ENCODE data around the gene ICA1.

ICA1 gene

GRCh38 chr7:8285155-8285554 lies 23.2 kb upstream of the ICA1 start:
- H3K4me1 ChIP-seq (ENCODE audit: control insufficient read depth in 1 of 2, insufficient read depth in 1 of 2, low read depth in 1 of 2, low read length in 1 of 2) = peaks cover 18 to 30% of the 10 kb centered on the region in 2 experiments
- no peak overlapping the region for H3K27ac ChIP-seq
- no peaks in the 10 kb centered on the region for H3K9me3 ChIP-seq
- no peak for TF ChIP-seq CTCF (IDR thresholded peaks at IDR 0.05)
- no peak overlapping the region for H3K4me3 ChIP-seq (ENCODE audit: low read depth in 1 of 2, low read length in 1 of 2)
- no peaks in the 10 kb centered on the region for H3K36me3 ChIP-seq
- no peaks in the 10 kb centered on the region for H3K27me3 ChIP-seq

- no peak for TF ChIP-seq CTCF (IDR thresholded peaks at IDR 0.05)
- H3K27me3 ChIP-seq = no peaks in the 10 kb centered on the region
- H3K9me3 ChIP-seq = no peaks in the 10 kb centered on the region
- H3K27ac ChIP-seq = no peak overlapping the region
- H3K36me3 ChIP-seq = no peaks in the 10 kb centered on the region
- no peak overlapping the region for H3K4me3 ChIP-seq (ENCODE audit: low read depth in 1 of 2, low read length in 1 of 2)
- H3K4me1 ChIP-seq (ENCODE audit: control insufficient read depth in 1 of 2, insufficient read depth in 1 of 2, low read depth in 1 of 2, low read length in 1 of 2) = peaks cover 18 to 30% of the 10 kb centered on the region in 2 experiments
Observed at GRCh38 chr7:8284606-8285005, 22.6 kb upstream of the ICA1 start.

- Histone ChIP-seq H3K36me3 (no peaks in the 10 kb centered on the region), H3K27me3 (no peaks in the 10 kb centered on the region), H3K4me3 (ENCODE audit: low read depth in 1 of 2, low read length in 1 of 2) (no peak overlapping the region), H3K27ac (no peak overlapping the region), H3K9me3 (no peaks in the 10 kb centered on the region), H3K4me1 (ENCODE audit: control insufficient read depth in 1 of 2, insufficient read depth in 1 of 2, low read depth in 1 of 2, low read length in 1 of 2) (peaks cover 14 to 26% of the 10 kb centered on the region in 2 experiments)
- TF ChIP-seq CTCF (IDR thresholded peaks at IDR 0.05) = no peak
Observed at GRCh38 chr7:8283968-8284367, 22.0 kb upstream of the ICA1 start.

GRCh38 chr7:8282871-8283270 lies 20.9 kb upstream of the ICA1 start:
- H3K4me1 ChIP-seq (ENCODE audit: control insufficient read depth in 1 of 2, insufficient read depth in 1 of 2, low read depth in 1 of 2, low read length in 1 of 2) = peaks cover 9 to 15% of the 10 kb centered on the region in 2 experiments
- no peaks in the 10 kb centered on the region for H3K36me3 ChIP-seq
- H3K27me3 ChIP-seq = no peaks in the 10 kb centered on the region
- H3K27ac ChIP-seq = no peak overlapping the region
- no peak overlapping the region for H3K4me3 ChIP-seq (ENCODE audit: low read depth in 1 of 2, low read length in 1 of 2)
- no peak for TF ChIP-seq CTCF (IDR thresholded peaks at IDR 0.05)
- no peaks in the 10 kb centered on the region for H3K9me3 ChIP-seq

- no peaks in the 10 kb centered on the region for H3K36me3 ChIP-seq
- H3K27ac ChIP-seq = no peak overlapping the region
- TF ChIP-seq CTCF (IDR thresholded peaks at IDR 0.05) = no peak
- H3K4me3 ChIP-seq (ENCODE audit: low read depth in 1 of 2, low read length in 1 of 2) = no peak overlapping the region
- no peaks in the 10 kb centered on the region for H3K27me3 ChIP-seq
- H3K4me1 ChIP-seq (ENCODE audit: control insufficient read depth in 1 of 2, insufficient read depth in 1 of 2, low read depth in 1 of 2, low read length in 1 of 2) = peaks cover 9 to 14% of the 10 kb centered on the region in 2 experiments
- no peaks in the 10 kb centered on the region for H3K9me3 ChIP-seq
Observed at GRCh38 chr7:8282162-8282561, 20.2 kb upstream of the ICA1 start.

- H3K27ac ChIP-seq = no peak overlapping the region
- H3K4me3 ChIP-seq (ENCODE audit: low read depth in 1 of 2, low read length in 1 of 2) = no peak overlapping the region
- TF ChIP-seq CTCF (IDR thresholded peaks at IDR 0.05) = no peak
- H3K4me1 ChIP-seq (ENCODE audit: control insufficient read depth in 1 of 2, insufficient read depth in 1 of 2, low read depth in 1 of 2, low read length in 1 of 2) = peaks cover 18 to 21% of the 10 kb centered on the region in 2 experiments
- H3K27me3 ChIP-seq = no peaks in the 10 kb centered on the region
- no peaks in the 10 kb centered on the region for H3K36me3 ChIP-seq
- no peaks in the 10 kb centered on the region for H3K9me3 ChIP-seq
Observed at GRCh38 chr7:8278183-8278582, 16.2 kb upstream of the ICA1 start.

Data from neutrophil (primary cell).